Measurements from ENCODE around the gene FOSL2.

- no peak for TF ChIP-seq CTCF (conservative IDR thresholded peaks at IDR 0.05 in 1 of 2, IDR thresholded peaks at IDR 0.05 in 1 of 2; ENCODE audit: extremely low read depth in 1 of 2, insufficient read depth in 1 of 2, low read depth in 1 of 2, low read length in 2 of 2)
- TF ChIP-seq EZH2 (IDR thresholded peaks at IDR 0.05; ENCODE audit: borderline replicate concordance, low read length) = no peak
These were observed 39.1 kb downstream of the FOSL2 start for GRCh38 chr2:28431741-28432140.

Data from mammary epithelial cell (primary cell).